NCI-H460 (cell line): ENCODE data around the gene ZBTB38. TPM values are rescaled to one million over a fixed set of nuclear protein-coding genes. Genes with fewer than 3 reads are reported as not detected.

Source experiments
- DNase-seq: peaks from one replicate; pipeline ENCODE4 v3.0.0-alpha.2; 2016; ENCODE audit warnings: low read depth; ENCODE audit errors: extremely low read depth
- total RNA-seq: library from RNA; depleted of rRNA; stranded (reverse); fragments of >200 nt; shearing (Covaris generic); gene quantifications from 2 replicates; pipeline ENCODE4 v1.2.3, GENCODE V29; 2014

ZBTB38 gene
- total RNA-seq, 1 experiment from 2014 or later: 300 TPM

- DNase-seq: no peak
Observed at GRCh38 chr3:141385406-141386125, 17.3 kb downstream of the ZBTB38 start.

GRCh38 chr3:141386126-141386488, 17.8 kb downstream of the ZBTB38 start:
- no peak for DNase-seq

GRCh38 chr3:141386611-141387111, 18.4 kb downstream of the ZBTB38 start:
- peak; percentile 85 for DNase-seq

GRCh38 chr3:141387516-141387915, 19.2 kb downstream of the ZBTB38 start:
- no peak for DNase-seq

GRCh38 chr3:141388395-141388794, 20.1 kb downstream of the ZBTB38 start:
- no peak for DNase-seq

- DNase-seq: no peak
Observed at GRCh38 chr3:141388823-141389621, 20.7 kb downstream of the ZBTB38 start.

GRCh38 chr3:141389703-141390102, 21.4 kb downstream of the ZBTB38 start:
- DNase-seq: no peak

GRCh38 chr3:141390747-141391146, 22.4 kb downstream of the ZBTB38 start:
- no peak for DNase-seq

GRCh38 chr3:141391298-141391990, 23.1 kb downstream of the ZBTB38 start:
- no peak for DNase-seq

- no peak for DNase-seq
Observed at GRCh38 chr3:141391991-141392316, 23.6 kb downstream of the ZBTB38 start.

GRCh38 chr3:141392416-141392815, 24.1 kb downstream of the ZBTB38 start:
- DNase-seq: no peak

- no peak for DNase-seq
Observed at GRCh38 chr3:141392897-141393734, 24.8 kb downstream of the ZBTB38 start.

GRCh38 chr3:141393735-141394076, 25.4 kb downstream of the ZBTB38 start:
- DNase-seq: no peak

- DNase-seq: no peak
Observed at GRCh38 chr3:141394560-141394959, 26.3 kb downstream of the ZBTB38 start.

GRCh38 chr3:141395005-141395589, 26.8 kb downstream of the ZBTB38 start:
- DNase-seq: no peak

GRCh38 chr3:141397996-141398395, 29.7 kb downstream of the ZBTB38 start:
- DNase-seq: no peak

GRCh38 chr3:141399200-141399599, 30.9 kb downstream of the ZBTB38 start:
- DNase-seq: peak; percentile 81

GRCh38 chr3:141400073-141400971, 32.0 kb downstream of the ZBTB38 start:
- DNase-seq: no peak

GRCh38 chr3:141401095-141401494, 32.8 kb downstream of the ZBTB38 start:
- DNase-seq: no peak
